Measurements from ENCODE around the gene TET3.

TET3 gene

GRCh38 chr2:74029714-74030397, 45.1 kb downstream of the TET3 start:
- TF ChIP-seq CTCF (IDR thresholded peaks at IDR 0.05; ENCODE audit: borderline replicate concordance, control extremely low read depth, extremely low read depth, insufficient read depth, missing control alignments) = no peak
- in situ Hi-C loops (cut with MboI; ENCODE audit: low sequenced_read_pairs, unreplicated experiment) = no loop called here
- no peak for DNase-seq (ENCODE audit: low spot score)

DNA sequence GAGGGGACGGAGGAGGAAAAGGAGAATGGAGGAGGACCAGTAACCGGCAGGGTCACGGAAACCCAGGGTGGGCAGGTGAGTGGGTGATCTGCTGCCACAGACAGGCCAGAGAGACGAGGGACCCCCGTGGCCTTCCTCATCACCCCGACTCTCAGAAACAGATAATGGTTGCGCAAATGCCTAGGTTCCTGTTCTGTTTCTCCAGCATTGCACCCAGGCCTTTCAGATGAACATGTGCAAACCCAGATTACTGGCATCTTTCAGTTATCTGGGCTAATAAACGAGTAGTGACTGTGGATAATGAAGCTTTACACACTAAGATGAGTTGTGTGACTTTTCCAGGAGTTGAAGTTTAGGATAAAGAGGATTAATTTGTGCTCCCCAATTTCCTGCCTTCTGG, 46.5 kb downstream of the TET3 start:
- in situ Hi-C loops (cut with MboI; ENCODE audit: low sequenced_read_pairs, unreplicated experiment) = no loop called here
- DNase-seq (ENCODE audit: low spot score) = no peak

GRCh38 chr2:74031959-74032287, 47.2 kb downstream of the TET3 start:
- no peak for DNase-seq (ENCODE audit: low spot score)
- TF ChIP-seq CTCF (IDR thresholded peaks at IDR 0.05; ENCODE audit: borderline replicate concordance, control extremely low read depth, extremely low read depth, insufficient read depth, missing control alignments) = no peak
- in situ Hi-C loops (cut with MboI; ENCODE audit: low sequenced_read_pairs, unreplicated experiment) = no loop called here

More for the DNA sequence above, 46.5 kb downstream of the TET3 start:
- TF ChIP-seq CTCF (IDR thresholded peaks at IDR 0.05; ENCODE audit: borderline replicate concordance, control extremely low read depth, extremely low read depth, insufficient read depth, missing control alignments) = no peak

DNA sequence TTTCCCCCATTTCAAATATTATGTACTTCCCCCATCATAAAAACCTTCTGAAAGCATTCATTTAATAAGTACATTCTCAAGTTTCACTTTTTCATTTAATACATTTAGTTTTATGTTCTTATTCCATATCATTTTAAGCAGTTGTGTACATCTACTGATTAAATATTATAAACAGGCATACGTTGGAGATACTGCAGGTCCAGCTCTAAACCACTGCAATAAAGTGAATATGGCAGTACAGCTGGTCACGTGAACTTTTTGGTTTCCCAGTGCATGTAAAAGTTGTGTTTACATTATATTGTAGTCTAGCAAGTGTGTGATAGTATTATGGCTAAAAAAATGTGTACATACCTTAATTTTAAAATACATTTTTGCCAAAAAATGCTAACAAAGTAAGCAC, 48.7 kb downstream of the TET3 start:
- in situ Hi-C loops (cut with MboI; ENCODE audit: low sequenced_read_pairs, unreplicated experiment) = no loop called here
- DNase-seq (ENCODE audit: low spot score) = no peak
- TF ChIP-seq CTCF (IDR thresholded peaks at IDR 0.05; ENCODE audit: borderline replicate concordance, control extremely low read depth, extremely low read depth, insufficient read depth, missing control alignments) = no peak

All from GM13976 (cell line).